Activated naive CD4-positive, alpha-beta T cell treated with anti-CD3 and anti-CD28 coated beads, Interleukin-2, amount 50 U/mL, for 24 hours (primary cell): ENCODE measurements around the gene RIBC2.
"Not testable (repeated sequence)": the region's sequence is repeated elsewhere in the genome, so short reads cannot be mapped to it uniquely, and the experiment has no call there.

ENCODE experiments used
- H3K27ac Mint-ChIP-seq: one replicate; pipeline ENCODE4 v1.8.0; 2021; ENCODE audit warnings: mild to moderate bottlenecking, mixed read lengths
- H3K27me3 Mint-ChIP-seq: one replicate; pipeline ENCODE4 v1.8.0; 2021; ENCODE audit warnings: mixed read lengths
- H3K36me3 Mint-ChIP-seq: one replicate; pipeline ENCODE4 v1.8.0; 2021; ENCODE audit warnings: mixed read lengths
- H3K4me1 Mint-ChIP-seq: one replicate; pipeline ENCODE4 v1.8.0; 2021; ENCODE audit warnings: mixed read lengths
- H3K4me3 Mint-ChIP-seq: one replicate; pipeline ENCODE4 v1.8.0; 2021; ENCODE audit warnings: mild to moderate bottlenecking, mixed read lengths
- H3K9me3 Mint-ChIP-seq: one replicate; pipeline ENCODE4 v1.8.0; 2021; ENCODE audit warnings: mixed read lengths

Gene RIBC2

DNA sequence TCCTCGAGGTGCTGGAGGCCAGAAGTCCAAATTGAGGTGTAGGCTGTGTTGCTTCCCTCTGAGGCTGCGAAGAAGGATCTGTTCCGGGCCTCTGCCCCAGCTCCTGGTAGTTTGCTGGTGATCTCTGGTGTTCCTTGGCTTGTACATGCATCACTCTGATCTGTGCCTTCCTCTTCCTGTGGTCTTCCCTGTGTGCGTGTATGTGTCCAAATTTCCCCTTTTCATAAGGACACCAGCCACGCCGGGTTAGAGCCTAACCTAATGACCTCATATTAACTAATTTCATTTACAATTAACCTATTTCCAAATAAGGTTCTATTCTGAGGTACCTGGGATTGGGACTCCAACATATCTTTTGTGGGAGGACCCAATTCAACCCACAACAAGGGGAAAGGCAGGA is 21.5 kb downstream of the RIBC2 start:
- Mint-ChIP-seq H3K9me3 (no peaks in the 10 kb centered on the region), H3K4me1 (peaks cover 13% of the 10 kb centered on the region), H3K27ac (no peak overlapping the region), H3K4me3 (no peak overlapping the region), H3K27me3 (no peaks in the 10 kb centered on the region), H3K36me3 (no peaks in the 10 kb centered on the region)

DNA sequence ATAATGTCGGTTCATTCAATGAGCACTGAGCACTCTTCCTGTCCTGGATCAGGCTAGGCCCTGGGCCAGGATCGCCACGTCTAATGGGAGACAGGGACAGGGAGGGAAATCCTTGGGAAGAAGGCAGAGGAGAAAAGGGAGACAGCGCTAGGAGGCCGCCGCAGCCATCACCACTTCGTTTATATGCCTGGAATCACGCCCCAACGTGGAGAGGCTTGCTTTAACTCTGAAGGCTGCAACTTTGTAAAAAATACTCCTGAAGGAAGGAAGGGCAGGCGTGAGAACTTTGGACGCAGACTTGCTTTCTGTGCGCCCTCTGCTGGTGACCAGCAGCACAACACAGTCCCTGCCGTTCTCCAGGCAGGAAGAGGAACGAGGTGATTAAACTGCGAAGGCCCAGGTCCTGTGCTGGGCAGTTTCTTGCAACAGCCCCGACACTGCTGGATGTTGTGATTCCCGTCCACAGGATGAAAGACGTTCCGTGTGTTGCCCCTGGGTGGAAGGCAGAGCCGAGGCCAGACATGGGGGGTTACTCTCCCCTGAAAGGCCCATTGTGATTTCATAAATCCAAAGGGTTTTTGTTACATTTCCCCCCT is 22.1 kb downstream of the RIBC2 start:
- no peak overlapping the region for H3K27ac Mint-ChIP-seq
- H3K27me3 Mint-ChIP-seq: no peaks in the 10 kb centered on the region
- peaks cover 17% of the 10 kb centered on the region for H3K4me1 Mint-ChIP-seq
- no peaks in the 10 kb centered on the region for H3K9me3 Mint-ChIP-seq
- H3K36me3 Mint-ChIP-seq: no peaks in the 10 kb centered on the region
- H3K4me3 Mint-ChIP-seq: peak overlapping the region; percentile 15

DNA sequence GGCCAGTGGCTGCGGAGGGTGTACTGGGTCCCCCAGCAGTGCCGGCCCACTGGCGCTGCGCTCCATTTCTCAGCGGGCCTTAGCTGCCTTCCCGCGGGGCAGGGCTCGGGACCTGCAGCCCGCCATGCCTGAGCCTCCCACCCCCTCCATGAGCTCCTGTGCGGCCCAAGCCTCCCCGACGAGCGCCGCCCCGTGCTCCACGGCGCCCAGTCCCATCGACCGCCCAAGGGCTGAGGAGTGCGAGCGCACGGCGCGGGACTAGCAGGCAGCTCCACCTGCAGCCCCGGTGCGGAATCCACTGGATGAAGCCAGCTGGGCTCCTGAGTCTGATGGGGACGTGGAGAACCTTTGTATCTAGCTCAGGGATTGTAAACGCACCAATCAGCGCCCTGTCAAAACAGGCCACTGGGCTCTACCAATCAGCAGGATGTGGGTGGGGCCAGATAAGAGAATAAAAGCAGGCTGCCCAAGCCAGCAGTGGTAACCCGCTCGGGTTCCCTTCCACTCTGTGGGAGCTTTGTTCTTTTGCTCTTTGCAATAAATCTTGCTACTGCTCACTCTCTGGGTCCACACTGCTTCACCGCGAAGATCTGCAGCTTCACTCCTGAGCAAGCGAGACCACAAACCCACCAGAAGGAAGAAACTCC is 23.5 kb downstream of the RIBC2 start:
- H3K4me1 Mint-ChIP-seq: peaks cover 25% of the 10 kb centered on the region

DNA sequence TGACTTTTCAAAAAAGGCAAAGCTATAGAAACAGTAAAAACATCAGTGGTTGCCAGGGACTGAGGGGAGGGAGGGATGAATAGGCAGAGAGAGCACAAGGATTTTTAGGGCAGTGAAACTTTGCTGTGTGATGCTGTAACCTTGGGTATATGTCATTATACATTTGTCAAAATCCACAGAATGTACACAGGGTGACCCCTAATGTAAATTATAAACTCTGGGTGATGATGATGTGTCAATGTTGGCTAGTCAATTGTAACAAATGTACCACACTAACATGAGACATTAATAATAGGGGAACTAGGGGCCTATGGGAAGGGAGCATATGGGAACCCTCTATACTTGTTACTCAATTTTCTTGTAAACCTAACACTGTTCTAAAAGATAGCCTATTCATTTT is 24.8 kb downstream of the RIBC2 start:
- H3K27me3 Mint-ChIP-seq: peaks cover 3% of the 10 kb centered on the region
- no peak overlapping the region for H3K4me3 Mint-ChIP-seq
- no peaks in the 10 kb centered on the region for H3K9me3 Mint-ChIP-seq
- no peaks in the 10 kb centered on the region for H3K36me3 Mint-ChIP-seq
- H3K27ac Mint-ChIP-seq: no peak overlapping the region
- H3K4me1 Mint-ChIP-seq: peaks cover 25% of the 10 kb centered on the region

More for the DNA sequence above, 23.5 kb downstream of the RIBC2 start:
- H3K27ac Mint-ChIP-seq: peak overlapping the region; percentile 1
- not testable (repeated sequence) for H3K9me3 Mint-ChIP-seq, H3K36me3 Mint-ChIP-seq, H3K27me3 Mint-ChIP-seq, H3K4me3 Mint-ChIP-seq

DNA sequence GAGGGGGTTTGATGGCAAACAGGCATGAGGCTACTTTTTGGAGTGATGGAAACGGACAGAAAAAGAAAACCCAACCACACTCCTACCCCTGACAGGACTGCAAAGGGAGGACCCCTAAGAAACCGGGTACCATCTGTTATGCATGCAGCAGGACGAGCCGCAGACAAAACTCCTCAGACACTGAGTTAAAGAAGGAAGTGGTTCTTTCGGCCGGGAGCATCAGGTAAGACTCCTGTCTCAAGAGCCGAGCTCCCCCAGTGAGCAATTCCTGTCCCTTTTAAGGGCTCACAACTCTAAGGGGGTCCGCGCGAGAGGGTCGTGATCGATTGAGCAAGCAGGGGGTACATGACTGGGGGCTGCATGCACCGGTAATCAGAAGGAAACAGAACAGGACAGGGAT is 27.2 kb downstream of the RIBC2 start:
- H3K27me3 Mint-ChIP-seq, H3K27ac Mint-ChIP-seq, H3K9me3 Mint-ChIP-seq, H3K36me3 Mint-ChIP-seq: not testable (repeated sequence)
- Mint-ChIP-seq H3K4me1 (peaks cover 18% of the 10 kb centered on the region), H3K4me3 (peak overlapping the region; percentile 78)

DNA sequence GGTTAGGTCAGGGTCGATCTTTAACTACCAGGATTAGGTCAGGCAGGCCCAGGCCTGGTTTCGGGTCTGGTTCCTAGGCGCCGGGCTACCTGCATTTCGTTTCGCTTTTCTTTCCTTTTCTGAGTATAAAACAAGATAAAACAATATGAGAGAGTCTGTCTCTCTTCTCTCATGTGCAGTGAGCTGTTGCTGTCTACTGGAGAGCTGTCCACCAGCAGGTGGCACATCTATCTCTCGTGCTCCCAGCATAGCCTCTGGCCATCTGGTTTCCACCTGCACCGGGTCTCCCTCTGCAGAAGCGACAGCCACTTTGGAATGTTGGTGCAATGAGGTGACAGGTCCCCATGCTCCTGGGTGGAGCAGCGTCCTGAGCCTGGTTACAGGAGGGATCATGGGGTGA is 27.6 kb downstream of the RIBC2 start:
- Mint-ChIP-seq H3K27me3 (peaks cover 3% of the 10 kb centered on the region), H3K9me3 (no peaks in the 10 kb centered on the region), H3K27ac (no peak overlapping the region), H3K36me3 (no peaks in the 10 kb centered on the region), H3K4me3 (peak overlapping the region; percentile 78), H3K4me1 (peaks cover 16% of the 10 kb centered on the region)

DNA sequence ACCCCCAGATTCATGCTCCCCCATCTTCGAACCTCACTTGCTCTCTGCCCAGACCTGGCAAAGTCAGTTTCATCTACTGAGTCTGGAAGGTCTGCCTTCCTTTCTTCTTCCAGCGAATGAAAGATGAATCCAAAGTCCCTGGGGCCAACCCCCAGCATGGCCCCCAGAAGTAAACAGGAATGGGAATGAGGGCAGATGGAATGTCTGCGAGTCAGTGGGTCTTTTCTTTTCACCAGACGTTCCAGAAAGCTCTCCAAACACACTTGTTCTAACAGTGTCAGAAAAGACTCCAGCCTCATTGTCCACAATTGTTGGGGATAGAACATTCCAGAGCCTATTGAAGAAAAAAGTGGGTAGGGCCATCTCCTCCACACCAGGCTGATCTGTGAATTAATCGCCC is 28.6 kb downstream of the RIBC2 start:
- Mint-ChIP-seq H3K36me3 (no peaks in the 10 kb centered on the region), H3K27ac (no peak overlapping the region), H3K9me3 (no peaks in the 10 kb centered on the region), H3K4me3 (no peak overlapping the region), H3K27me3 (peaks cover 3% of the 10 kb centered on the region), H3K4me1 (peaks cover 16% of the 10 kb centered on the region)

DNA sequence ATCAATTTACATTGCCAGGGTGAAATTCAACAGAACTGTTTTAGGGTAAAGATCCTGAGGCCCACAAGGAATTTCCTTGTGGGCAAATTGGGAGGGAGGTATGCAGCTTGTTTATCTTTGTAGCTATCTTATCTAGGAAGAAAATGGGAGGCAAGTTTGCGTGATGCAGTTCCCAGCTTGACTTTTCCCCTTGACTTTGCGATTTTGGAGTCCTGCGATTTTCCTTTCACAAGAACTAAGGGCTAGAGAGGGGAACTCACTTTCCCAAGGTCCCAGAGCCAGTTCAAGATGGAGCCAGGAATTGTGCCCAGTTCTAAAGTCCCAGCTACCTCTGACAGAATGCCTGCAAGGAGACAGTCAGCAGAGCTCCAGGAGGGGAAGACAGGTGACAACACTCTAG is 30.7 kb downstream of the RIBC2 start:
- Mint-ChIP-seq H3K9me3 (no peaks in the 10 kb centered on the region), H3K4me3 (no peak overlapping the region), H3K36me3 (no peaks in the 10 kb centered on the region), H3K27me3 (peaks cover 3% of the 10 kb centered on the region), H3K4me1 (peaks cover 12% of the 10 kb centered on the region), H3K27ac (no peak overlapping the region)

DNA sequence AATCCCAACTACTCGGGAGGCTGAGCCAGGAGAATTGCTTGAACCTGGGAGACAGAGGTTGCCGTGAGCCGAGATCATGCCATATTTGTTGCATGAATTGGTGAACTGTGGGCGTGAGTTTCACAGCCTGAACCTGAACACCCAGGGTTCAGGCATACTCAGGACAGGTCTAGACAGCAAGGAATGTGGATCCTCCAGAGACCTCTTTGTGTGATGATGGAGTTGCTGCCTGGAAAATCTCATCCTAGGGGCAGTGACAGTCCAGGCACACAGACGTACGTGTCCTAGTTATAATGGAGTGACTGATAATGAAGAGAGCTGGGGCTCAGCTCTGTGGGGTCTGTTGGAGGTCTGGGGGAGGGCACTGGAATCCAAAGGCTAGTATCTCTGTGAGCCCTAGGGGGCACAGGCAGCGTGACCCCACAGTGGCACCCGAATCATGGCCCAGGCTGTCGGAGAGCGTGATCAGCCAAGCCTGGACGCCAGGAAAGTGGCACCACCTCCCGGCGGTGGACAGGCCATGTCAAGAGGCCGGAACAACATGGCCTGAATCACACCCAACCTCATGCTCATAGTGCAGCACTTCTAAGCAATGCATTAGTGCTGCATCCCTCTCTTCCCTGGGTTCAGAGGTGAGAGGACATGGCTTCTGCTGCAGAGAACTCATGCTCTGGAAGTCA is 31.7 kb downstream of the RIBC2 start:
- Mint-ChIP-seq H3K36me3 (no peaks in the 10 kb centered on the region), H3K27ac (no peak overlapping the region), H3K27me3 (peaks cover 3% of the 10 kb centered on the region), H3K9me3 (no peaks in the 10 kb centered on the region), H3K4me1 (peaks cover 12% of the 10 kb centered on the region), H3K4me3 (no peak overlapping the region)

DNA sequence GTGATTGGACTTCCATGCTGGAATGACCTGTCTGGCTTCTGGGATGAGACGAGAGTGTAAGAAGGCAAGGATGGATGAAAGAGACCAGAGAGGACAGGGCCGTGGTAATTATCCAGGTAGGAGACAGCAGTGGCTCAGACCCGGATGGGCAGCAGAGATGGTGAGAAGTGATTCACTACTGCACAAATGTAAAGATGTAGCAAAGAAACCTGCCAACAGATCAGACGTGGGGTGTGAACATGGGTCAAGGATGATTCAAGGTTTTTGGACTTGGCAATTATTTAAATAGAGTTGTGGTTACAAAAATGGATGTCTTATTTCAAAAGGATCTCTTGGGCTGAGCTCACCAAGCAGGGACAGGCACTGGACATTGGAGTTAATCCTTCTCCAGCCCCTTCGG is 32.7 kb downstream of the RIBC2 start:
- H3K36me3 Mint-ChIP-seq: no peaks in the 10 kb centered on the region
- no peak overlapping the region for H3K27ac Mint-ChIP-seq
- H3K9me3 Mint-ChIP-seq: no peaks in the 10 kb centered on the region
- peaks cover 2% of the 10 kb centered on the region for H3K4me1 Mint-ChIP-seq
- H3K27me3 Mint-ChIP-seq: peaks cover 1% of the 10 kb centered on the region
- no peak overlapping the region for H3K4me3 Mint-ChIP-seq

DNA sequence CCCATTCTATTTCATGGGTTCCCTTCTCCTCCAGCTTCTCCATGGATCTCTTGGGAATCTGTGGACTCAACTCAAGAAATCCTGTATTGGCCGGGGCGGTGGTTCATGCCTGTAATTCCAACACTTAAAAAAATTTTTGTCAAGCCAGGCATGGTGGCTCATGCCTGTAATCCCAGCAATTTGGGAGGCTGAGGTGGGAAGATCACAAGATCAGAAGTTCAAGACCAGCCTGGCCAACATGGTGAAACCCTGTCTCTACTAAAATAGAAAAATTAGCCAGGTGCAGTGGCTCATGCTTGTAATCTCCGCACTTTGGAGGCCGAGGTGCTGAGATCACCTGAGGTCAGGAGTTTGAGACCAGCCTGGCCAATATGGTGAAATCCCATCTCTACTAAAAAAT is 34.1 kb downstream of the RIBC2 start:
- not testable (repeated sequence) for H3K9me3 Mint-ChIP-seq, H3K27ac Mint-ChIP-seq, H3K4me3 Mint-ChIP-seq, H3K27me3 Mint-ChIP-seq, H3K36me3 Mint-ChIP-seq, H3K4me1 Mint-ChIP-seq

DNA sequence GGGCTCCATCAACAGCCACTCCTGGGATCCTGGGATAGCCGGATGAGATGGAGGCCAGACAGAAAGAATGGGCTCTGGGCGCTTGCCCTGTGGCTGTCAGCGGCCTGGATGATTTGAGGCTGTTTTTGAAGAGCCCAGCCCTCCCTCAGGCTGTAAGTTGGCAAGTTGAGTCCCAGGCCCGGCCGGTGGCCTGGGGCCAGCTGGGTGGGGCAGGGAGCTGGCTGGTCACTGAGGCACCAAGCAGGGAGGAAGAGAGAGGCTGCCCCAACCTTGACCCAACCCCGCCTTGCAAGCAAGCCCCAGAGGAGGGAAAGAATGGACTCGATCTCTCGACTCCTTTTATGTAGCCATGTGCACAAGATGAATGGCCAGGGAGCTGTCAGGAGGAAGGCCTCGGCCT is 34.9 kb downstream of the RIBC2 start:
- Mint-ChIP-seq H3K27ac (no peak overlapping the region), H3K36me3 (no peaks in the 10 kb centered on the region), H3K4me3 (no peak overlapping the region), H3K4me1 (no peaks in the 10 kb centered on the region), H3K9me3 (no peaks in the 10 kb centered on the region), H3K27me3 (no peaks in the 10 kb centered on the region)

DNA sequence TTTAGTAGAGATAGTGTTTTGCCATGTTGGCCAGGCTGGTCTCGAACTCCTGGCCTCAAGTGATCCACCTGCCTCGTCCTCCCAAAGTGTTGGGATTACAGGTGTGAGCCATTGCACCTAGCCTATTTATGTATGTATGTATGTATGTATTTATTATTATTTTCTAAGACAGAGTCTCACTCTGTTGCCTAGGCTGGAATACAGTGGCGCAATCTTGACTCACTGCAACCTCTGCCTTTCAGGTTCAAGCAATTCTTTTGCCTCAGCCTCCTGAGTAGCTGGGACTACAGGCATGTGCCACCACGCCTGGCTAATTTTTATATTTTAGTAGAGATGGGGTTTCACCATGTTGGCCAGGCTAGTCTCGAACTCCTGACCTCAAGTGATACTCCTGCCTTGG is 35.9 kb downstream of the RIBC2 start:
- H3K4me1 Mint-ChIP-seq, H3K9me3 Mint-ChIP-seq, H3K27me3 Mint-ChIP-seq, H3K27ac Mint-ChIP-seq, H3K4me3 Mint-ChIP-seq, H3K36me3 Mint-ChIP-seq: not testable (repeated sequence)

DNA sequence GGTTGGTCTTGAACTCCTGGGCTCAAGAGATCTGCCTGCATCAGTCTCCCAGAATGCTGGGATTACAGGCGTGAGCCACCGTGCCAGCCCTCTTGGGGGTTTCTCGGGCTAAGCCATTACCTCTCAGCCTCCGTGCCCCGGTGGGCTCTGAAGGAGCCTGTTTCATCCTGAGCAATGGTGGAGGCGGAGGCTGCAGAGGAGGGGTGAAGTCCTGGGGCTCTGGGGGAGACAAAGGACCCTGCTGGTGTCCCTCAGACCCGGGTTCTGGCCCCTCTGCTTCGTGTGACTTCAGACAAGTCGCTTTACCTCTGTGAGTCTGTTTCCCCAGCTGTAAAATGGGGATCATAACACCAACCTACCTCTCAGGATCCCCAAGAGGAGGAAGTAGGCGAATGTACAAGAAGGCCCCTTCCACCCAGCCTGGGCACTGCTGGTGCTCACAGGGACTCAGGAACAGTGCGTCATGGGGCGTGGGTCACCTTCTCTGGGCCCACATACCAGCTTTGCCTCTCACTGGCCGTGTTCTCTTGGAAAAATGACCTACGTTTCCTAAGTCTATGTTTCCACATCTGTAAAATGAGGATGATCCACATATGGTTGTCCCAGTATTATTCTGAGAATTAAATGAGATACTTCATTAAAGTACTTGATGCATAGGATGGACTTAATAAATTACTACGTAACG is 36.8 kb downstream of the RIBC2 start:
- H3K4me1 Mint-ChIP-seq: no peaks in the 10 kb centered on the region
- H3K27me3 Mint-ChIP-seq: peaks cover 2% of the 10 kb centered on the region

DNA sequence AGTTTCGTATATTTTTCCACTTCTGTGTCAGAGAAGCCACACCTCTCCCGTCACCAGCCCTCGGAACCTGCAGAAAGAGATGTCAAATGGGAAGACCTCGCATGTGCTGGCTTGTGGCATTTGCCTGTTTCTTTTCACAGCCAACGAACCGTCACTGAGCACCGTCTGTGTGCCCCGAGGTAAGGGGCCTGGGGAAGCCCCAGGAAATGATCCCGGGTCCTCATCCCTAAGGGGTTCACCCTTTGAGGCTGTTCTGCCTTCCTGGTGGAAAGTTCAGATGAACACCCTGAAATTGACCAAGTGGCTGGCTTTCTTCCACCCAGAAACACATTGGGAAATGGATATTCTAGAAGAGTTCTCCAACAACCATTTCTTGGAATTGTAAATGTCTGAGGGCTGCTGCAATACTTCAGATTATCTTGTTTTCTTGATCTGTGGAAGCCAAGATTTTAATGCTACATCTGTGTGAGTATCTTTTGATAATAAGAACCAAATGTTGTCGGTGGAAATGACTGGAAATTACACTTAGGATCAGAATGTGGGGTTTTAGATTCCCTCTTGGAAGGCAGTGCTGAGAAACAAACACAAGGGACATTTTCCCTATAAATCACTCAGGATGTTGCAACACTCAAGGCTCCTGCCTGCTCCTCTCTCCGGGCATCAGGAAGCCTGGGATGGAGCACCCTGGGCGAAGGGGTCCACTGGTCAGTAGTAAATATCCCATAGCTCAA is 37.6 kb downstream of the RIBC2 start:
- Mint-ChIP-seq H3K9me3 (no peaks in the 10 kb centered on the region), H3K27ac (no peak overlapping the region)

More for the DNA sequence above, 36.8 kb downstream of the RIBC2 start:
- Mint-ChIP-seq H3K4me3 (no peak overlapping the region), H3K36me3 (no peaks in the 10 kb centered on the region), H3K27ac (no peak overlapping the region), H3K9me3 (no peaks in the 10 kb centered on the region)

More for the DNA sequence above, 37.6 kb downstream of the RIBC2 start:
- no peaks in the 10 kb centered on the region for H3K36me3 Mint-ChIP-seq
- peaks cover 2% of the 10 kb centered on the region for H3K27me3 Mint-ChIP-seq
- H3K4me3 Mint-ChIP-seq: no peak overlapping the region
- no peaks in the 10 kb centered on the region for H3K4me1 Mint-ChIP-seq
